Right lobe of liver (tissue), 6 donors: ENCODE measurements around the gene HPS3. TPM values are rescaled to one million over a fixed set of nuclear protein-coding genes. Genes with fewer than 3 reads are reported as not detected.

Experiments used
- ATAC-seq, 4 donors: fragments of 200-7000 bp; cut with Tn5 transposase; one replicate each; pipeline ENCODE4 v1.9.1; 2020; ENCODE audit warnings: mild to moderate bottlenecking in 4 of 4, moderate library complexity in 4 of 4
- DNase-seq, 3 donors: peaks; one replicate each; pipeline ENCODE4 v3.0.0-alpha.2; 2020
- H3K27ac ChIP-seq, 3 donors: fragments of 200-600 bp; one replicate each; pipeline ENCODE4 v1.8.0; 2022
- H3K27me3 ChIP-seq, 2 donors: fragments of 200-600 bp; one replicate each; pipeline ENCODE4 v1.8.0; 2022
- H3K36me3 ChIP-seq, 4 donors: fragments of 200-600 bp; sonication (generic) in 1 of 4; one replicate each; pipeline versions ENCODE4 v1.5.1 to v1.8.0; 2017 to 2022; ENCODE audit warnings: control low read depth in 1 of 4
- H3K4me1 ChIP-seq, 4 donors: fragments of 200-600 bp; sonication (generic) in 1 of 4; one replicate each; pipeline versions ENCODE4 v1.5.1 to v1.8.0; 2017 to 2022; ENCODE audit warnings: control low read depth in 1 of 4
- H3K4me3 ChIP-seq, 3 donors: fragments of 200-600 bp; one replicate each; pipeline ENCODE4 v1.8.0; 2022
- H3K9me3 ChIP-seq, 4 donors: fragments of 200-600 bp; sonication (generic) in 1 of 4; one replicate each; pipeline versions ENCODE4 v1.5.1 to v1.8.0; 2017 to 2022; ENCODE audit warnings: control low read depth in 1 of 4
- CTCF ChIP-seq, 4 donors: fragments of 200-600 bp in 3 of 4; fragments of 450-650 bp in 1 of 4; IDR thresholded peaks; one replicate each; pipeline versions ENCODE4 v1.5.1 to v1.8.0; 2016 to 2022; ENCODE audit warnings: antibody characterized with exemption in 4 of 4, mild to moderate bottlenecking in 2 of 4
- POLR2A ChIP-seq: fragments of 450-650 bp; IDR thresholded peaks from one replicate; pipeline ENCODE4 v1.6.1; 2017; ENCODE audit warnings: antibody characterized with exemption, mild to moderate bottlenecking
- WGBS: methylation state at CpG from one replicate; pipeline ENCODE4 v1.1.6; 2018; ENCODE audit warnings: low coverage, low lambda C conversion rate; ENCODE audit not compliant: insufficient coverage; ENCODE audit errors: missing lambda C conversion rate; 5-methylcytosine and 5-hydroxymethylcytosine counted together
- intact Hi-C, 2 donors: fragments of 100-400 bp; cut with DNase I; formaldehyde crosslinking; loops; one replicate each; pipeline versions ENCODE4 v1.11.2 to v1.14.1; 2022
- total RNA-seq, 6 experiments: library from RNA; depleted of rRNA in 2 of 6; stranded (reverse); fragments of >200 nt in 2 of 6; fragmentation: NEBNext Ultra II Directional in 3 of 6; extraction: Animal tissue kit (Norgen Biotek cat#: 25700) in 3 of 6; gene quantifications; one replicate each; pipeline versions ENCODE4 v1.1.0 to v1.2.4, GENCODE V29; 2016 to 2023
- donor health status: DM: no; HTN: yes; CAD: no.
- donor health status: DM: no; HTN: no; CAD: no.
- donor health status: DM: no; HTN: no; CAD: no.
- donor health status: DM: no; HTN: yes; CAD: no.
- donor health status: DM: no; HTN: yes; CAD: no.

HPS3 gene
- total RNA-seq, 6 experiments from 2014 or later = 4.2 to 8.5 (median 6.3) TPM

GRCh38 chr3:149160754-149161300 is 31.4 kb downstream of the HPS3 start:
- H3K4me1 ChIP-seq = no peaks in the 10 kb centered on the region
- TF ChIP-seq CTCF (IDR thresholded peaks at IDR 0.05) (no peak), POLR2A (no peak)
- peaks cover 0 to 39% (median 0%) of the 10 kb centered on the region in 4 donors for H3K36me3 ChIP-seq
- H3K4me3 ChIP-seq = no peak overlapping the region
- DNase-seq (no peak), ATAC-seq (no peak)
- no peaks in the 10 kb centered on the region for H3K27me3 ChIP-seq
- intact Hi-C loops = no loop called here
- no peak overlapping the region for H3K27ac ChIP-seq
- H3K9me3 ChIP-seq = no peaks in the 10 kb centered on the region
- 97% methylated on average over 4 of the region's 4 CpGs for WGBS

- H3K4me3 ChIP-seq = no peak overlapping the region
- DNase-seq (no peak), ATAC-seq (no peak)
- TF ChIP-seq CTCF (IDR thresholded peaks at IDR 0.05) = no peak
- TF ChIP-seq POLR2A = no peak
- H3K9me3 ChIP-seq = no peaks in the 10 kb centered on the region
- intact Hi-C loops = no loop called here
- no peak overlapping the region for H3K27ac ChIP-seq
- WGBS = 74% methylated on average over 2 of the region's 2 CpGs
- no peaks in the 10 kb centered on the region for H3K27me3 ChIP-seq
- H3K36me3 ChIP-seq = peaks cover 0 to 28% (median 0%) of the 10 kb centered on the region in 4 donors
- no peaks in the 10 kb centered on the region for H3K4me1 ChIP-seq
Observed at GRCh38 chr3:149162007-149162406, 32.6 kb downstream of the HPS3 start.

- DNase-seq (no peak), ATAC-seq (no peak)
- TF ChIP-seq POLR2A (no peak), CTCF (IDR thresholded peaks at IDR 0.05) (no peak)
- intact Hi-C loops = no loop called here
- Histone ChIP-seq H3K4me3 (no peak overlapping the region), H3K27ac (no peak overlapping the region), H3K27me3 (no peaks in the 10 kb centered on the region), H3K9me3 (no peaks in the 10 kb centered on the region), H3K36me3 (peaks cover 0 to 19% (median 0%) of the 10 kb centered on the region in 4 donors), H3K4me1 (no peaks in the 10 kb centered on the region)
- WGBS = 71% methylated on average over 1 of the region's 1 CpG
Observed at GRCh38 chr3:149163066-149163465, 33.6 kb downstream of the HPS3 start.

- Histone ChIP-seq H3K9me3 (no peaks in the 10 kb centered on the region), H3K27ac (no peak overlapping the region), H3K36me3 (peaks cover 0 to 17% (median under 1%) of the 10 kb centered on the region in 4 donors), H3K4me1 (no peaks in the 10 kb centered on the region), H3K4me3 (no peak overlapping the region), H3K27me3 (no peaks in the 10 kb centered on the region)
- TF ChIP-seq CTCF (IDR thresholded peaks at IDR 0.05) (no peak), POLR2A (no peak)
- 69% methylated on average over 2 of the region's 2 CpGs for WGBS
- intact Hi-C loops = no loop called here
- DNase-seq = no peak
- ATAC-seq = no peak
Observed at GRCh38 chr3:149167898-149168297, 38.5 kb downstream of the HPS3 start.
